HT1080 (cell line): ENCODE measurements around the gene CASS4. TPM values are rescaled to one million over a fixed set of nuclear protein-coding genes. Genes with fewer than 3 reads are reported as not detected.
A peak's percentile ranks its signal among the peaks of the same experiment; 100 is the strongest.

Source experiments
- DNase-seq: peaks from one replicate; pipeline ENCODE4 v3.0.0-alpha.2; 2015; ENCODE audit warnings: low read depth
- total RNA-seq: library from RNA; depleted of rRNA; stranded (reverse); fragments of >200 nt; shearing (Covaris generic); gene quantifications from 2 replicates; pipeline ENCODE4 v1.2.3, GENCODE V29; 2014

The CASS4 gene
- total RNA-seq, 1 experiment from 2014 or later: not detected

DNA sequence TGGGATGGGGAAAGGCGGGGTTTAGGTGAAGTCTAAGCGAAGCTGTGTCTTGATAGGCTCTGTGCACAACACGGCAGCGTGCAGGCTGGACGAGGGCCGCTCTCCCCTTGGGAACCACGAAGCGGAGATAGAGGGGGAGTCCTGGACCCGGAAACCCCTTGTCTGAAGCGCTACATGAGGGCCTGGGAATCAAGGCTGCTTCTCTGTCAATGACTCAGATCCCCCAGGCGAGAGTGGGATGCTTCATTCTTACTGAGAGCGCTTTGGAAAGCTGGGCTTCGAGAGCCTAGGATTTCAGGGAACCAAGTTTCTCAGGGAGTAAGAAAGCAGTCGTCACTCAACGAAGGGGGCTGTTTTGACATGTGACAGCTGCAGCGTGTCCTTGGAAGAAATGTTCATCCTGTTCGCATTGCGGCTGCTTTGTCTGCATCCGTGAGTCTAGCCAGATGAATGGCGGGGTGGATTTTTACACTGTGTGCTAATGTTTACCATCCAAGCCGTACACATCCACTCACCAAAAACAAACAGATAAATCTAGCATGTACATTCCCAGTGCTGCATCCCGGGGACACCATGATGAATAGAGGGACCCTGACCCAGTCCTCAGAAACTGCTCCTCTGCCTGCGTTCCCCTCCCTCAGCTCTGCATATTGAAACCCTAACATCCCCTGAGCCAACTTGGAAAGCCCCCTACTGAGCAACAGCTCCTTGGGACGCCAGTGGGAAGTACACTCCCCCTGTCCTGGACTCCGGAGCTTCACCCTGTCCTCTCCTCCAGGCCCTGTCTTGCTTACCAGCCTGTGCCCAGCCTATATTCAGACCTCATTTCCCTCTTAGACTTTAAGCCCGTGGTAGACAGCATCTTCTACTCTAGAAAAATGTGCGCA lies 31.8 kb downstream of the CASS4 start:
- DNase-seq: no peak

DNA sequence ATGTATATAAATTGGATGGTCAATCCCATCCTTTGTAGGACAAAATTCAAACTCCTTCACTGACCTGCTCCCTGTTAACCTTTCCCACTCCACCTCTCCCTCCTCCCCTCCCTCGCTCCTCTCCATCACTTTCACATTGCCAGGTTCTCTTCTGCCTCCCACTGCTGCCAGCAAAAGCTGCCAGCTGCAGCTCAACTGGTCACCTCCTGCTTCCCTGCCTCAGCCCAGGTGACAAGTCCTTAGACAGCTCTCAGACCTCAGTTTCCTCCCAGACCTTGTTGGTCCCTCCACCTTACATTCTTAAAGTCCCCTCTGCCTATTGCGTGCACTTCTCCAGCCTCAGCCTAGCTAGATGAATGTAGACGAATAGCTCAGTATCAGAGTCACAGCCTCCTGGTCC lies 33.1 kb downstream of the CASS4 start:
- no peak for DNase-seq

DNA sequence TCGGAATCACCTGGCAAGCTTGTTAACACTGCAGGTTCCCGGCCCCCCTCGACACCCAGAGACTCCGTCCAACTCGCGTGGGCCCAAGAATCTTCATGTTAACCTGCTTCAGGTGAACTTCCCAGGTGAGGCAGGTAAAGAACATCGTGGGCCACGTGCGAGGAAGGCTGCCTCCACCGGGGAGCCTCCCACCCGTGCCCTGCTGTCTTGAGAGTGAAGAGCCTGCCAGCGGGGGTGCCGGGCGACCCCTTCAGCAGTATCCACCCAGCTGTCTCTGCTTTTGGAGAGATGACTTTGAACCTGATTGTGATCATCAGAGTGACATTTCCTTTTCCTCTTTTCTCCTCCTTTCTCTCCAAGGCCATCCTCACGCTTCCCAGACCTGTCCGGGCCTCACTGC lies 33.5 kb downstream of the CASS4 start:
- no peak for DNase-seq

DNA sequence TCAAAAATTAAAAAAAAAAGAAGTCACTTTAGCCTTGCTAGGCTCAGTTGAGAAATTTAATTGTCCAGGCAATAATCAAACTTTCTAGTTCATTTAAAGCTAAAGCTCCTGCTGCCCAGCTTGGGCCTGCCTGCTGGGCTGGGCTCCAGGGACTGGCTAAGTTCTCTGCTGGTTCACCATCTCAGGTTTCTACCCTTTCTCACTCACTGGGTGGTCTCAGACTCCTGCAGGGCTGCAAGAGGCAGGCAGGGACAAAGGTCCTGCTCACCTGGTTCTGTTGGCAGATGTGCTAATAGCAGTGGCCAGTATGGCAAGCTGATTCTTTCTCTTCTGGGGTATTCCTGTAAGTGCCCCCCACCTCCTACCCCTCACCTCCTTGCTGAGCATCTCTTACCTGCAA lies 35.2 kb downstream of the CASS4 start:
- DNase-seq: no peak

DNA sequence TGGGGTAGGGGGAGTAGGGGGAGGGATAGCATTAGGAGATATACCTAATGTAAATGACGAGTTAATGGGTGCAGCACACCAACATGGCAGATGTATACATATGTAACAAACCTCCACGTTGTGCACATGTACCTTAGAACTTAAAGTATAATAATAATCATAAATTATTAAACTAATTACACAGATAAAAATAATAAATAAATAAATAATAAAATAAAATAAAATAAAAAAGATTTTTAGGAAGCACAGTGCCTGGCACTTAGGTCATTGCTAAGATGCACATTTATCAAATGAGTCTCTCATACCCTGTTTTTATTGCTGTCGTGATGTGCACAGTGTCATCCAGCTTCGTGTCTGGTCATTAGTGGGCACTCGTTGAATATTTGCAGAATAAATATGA lies 37.4 kb downstream of the CASS4 start:
- DNase-seq: no peak

DNA sequence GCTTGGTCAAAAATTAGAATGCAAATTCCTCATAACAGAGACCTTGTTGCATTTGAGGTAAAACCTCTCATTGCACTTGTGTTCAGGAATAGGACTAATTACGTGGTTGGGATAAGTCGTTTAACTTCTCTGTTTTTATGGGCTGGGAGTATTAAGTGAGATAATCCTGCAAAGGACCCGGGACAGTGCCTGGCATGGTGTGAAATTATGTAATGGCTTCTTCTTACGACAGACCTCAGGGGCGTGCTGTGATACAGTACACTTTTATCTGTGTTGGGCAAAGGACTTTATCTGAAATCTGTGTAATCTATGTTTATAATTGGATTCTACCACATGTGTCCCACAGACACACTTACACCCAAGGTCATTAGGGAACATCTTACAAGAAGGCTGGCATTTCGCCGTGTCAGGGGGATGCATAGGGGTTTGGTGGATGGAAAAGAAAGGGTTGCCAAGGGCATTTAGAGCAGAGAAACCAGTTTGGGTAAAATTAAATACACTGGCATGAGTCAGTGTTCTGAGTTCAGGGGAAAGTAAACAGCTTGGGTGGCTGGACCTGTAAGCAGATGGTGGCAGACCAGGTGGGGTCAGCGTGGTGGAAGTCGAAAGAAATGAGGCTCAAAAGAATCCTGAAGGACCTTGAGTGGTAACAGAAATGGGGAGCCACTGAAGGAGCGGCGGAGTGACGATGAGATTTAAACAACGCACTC lies 39.2 kb downstream of the CASS4 start:
- DNase-seq: no peak

DNA sequence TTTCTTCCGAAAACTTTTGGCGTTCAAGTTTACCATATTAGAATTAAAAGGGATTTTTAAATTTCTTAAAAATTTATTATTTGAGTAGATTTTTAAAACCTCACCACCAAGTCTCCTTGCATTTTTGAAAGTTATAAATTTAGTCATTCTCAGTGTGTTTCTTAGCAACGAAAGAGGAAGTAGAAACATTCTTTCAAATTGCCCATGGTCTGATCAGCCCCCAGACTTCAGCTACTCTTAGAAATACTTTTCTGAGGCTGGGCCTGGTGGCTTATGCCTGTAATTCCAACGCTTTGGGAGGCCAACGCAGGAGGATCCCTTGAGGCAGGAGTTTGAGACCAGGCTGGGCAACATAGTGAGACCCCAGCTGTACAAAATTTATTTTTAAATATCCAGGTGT lies 41.3 kb downstream of the CASS4 start:
- no peak for DNase-seq

DNA sequence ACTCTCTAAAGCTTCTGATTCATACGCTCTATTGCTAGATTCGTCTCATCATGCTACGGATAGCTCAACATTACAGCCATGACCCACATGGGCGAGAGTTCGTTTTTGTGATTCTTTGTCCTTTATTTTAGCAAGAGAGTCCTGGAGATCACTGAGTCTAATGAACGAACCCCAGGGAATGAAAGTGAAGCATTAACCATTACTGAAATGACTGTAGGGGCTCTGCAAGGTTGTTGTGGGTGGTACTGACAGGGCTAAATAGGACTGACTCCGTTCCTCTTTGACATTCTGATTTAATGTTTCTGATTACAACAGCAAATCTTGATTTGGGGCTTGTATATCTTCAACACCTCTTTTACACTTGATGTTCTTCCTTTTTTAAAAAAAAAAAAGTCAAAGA lies 42.7 kb downstream of the CASS4 start:
- no peak for DNase-seq

DNA sequence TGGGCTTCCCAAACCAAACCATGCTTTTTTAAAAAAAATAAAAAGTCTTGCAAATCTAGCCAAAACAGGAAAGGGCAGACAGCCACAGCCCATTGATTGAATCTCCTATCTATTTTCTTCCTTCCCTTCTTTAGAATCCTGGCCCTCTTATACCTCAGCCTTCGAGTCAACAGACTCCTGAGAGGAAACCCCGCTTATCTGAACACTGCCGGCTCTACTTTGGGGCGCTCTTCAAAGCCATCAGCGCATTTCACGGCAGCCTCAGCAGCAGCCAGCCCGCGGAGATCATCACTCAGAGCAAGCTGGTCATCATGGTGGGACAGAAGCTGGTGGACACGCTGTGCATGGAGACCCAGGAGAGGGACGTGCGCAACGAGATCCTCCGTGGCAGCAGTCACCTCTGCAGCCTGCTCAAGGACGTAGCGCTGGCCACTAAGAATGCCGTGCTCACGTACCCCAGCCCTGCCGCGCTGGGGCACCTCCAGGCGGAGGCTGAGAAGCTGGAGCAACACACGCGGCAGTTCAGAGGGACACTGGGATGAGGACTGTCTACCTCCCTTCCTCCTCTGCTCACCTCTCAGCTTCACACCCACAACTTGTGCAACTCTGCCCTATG lies 46.3 kb downstream of the CASS4 start:
- DNase-seq: no peak

DNA sequence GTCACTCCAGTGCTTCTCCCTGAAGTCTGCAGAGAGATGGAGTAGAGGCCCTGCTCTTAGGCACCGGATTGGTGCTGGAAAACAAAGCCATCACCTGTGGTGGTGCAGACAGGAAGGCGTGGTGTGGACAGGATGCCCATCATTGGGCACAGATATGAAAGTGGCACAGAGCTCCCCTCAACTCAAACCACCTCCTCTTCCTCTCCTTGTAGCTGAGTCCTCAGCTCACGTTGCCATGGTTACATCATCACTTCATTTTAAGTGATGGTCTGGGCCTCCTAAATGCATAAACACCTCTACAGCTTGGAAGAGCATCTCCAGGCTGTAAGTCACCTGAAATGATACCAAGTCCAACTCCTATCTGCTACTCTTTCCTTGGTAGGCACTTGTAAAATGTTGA lies 48.4 kb downstream of the CASS4 start:
- no peak for DNase-seq

DNA sequence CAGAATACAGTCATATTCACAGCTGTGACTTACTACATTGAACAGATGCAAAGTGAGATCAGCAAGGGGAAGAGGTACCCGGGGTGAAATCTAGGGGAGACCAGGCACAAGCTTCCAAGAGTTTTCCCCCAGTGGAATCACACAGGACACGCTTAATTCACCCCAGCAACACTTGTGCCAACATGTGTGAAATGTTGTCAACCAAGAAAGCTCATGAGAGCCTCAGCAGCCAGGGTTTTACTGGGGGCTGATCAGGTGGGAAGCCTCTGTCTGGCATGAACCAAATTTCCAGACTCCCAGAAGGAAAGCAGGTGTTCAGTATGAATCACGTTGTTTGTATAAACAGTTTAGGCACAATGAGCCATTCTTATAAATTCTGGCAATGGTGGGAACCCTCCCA lies 49.5 kb downstream of the CASS4 start:
- no peak for DNase-seq

DNA sequence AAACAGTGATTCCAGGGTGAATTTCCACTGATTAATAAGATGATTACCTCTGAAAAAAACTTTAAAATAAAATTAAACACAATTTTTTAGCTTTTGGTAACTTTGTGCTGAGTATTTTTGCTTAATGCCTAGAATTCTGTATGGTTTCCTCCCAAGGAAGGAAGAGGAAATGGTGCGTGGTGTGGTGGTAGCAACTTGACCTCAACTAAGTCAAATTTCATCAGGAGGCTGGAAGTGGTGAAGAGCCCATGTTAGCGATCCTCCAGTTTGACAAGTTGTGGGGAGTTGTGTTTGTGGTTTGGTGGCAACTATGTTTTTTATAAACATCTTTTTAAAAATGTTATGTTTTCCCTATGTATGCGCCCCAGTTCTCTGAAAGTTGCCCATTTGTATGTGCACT lies 51.4 kb downstream of the CASS4 start:
- no peak for DNase-seq

DNA sequence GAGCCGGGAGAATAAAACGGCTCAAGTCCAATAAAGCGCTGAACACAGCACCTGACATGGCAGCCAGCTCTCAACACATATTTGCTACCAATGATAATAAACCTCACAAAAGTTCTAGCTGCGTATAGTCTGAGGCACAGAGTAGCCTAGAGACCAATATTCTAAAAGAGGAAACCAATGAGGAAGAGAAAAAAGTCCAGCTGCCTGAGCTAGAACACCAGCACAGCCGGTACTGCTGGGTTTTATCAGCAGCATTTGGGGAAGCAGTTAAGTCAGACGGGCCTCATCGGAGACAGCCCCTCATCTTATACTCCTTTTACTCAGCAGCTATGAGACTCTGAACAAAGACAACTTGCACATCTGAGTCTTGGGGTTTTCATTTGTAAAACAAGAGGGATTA lies 53.9 kb downstream of the CASS4 start:
- DNase-seq: no peak

DNA sequence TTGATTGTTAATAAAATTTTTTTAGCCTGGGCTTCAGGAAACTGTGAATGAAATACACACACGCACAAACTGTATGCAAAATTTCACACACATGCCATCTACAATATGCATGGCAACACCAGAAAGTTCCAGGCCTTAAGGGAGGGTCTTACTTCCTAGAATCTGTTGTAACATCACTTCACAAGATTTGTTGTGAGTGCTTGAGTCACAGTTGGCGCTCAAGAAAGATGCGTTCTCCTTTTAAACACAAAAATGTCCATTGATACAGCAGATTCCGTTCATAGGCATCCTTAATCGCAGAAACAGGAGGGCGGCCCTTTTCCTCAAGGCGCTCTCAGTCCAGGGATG lies 55.9 kb downstream of the CASS4 start:
- no peak for DNase-seq

DNA sequence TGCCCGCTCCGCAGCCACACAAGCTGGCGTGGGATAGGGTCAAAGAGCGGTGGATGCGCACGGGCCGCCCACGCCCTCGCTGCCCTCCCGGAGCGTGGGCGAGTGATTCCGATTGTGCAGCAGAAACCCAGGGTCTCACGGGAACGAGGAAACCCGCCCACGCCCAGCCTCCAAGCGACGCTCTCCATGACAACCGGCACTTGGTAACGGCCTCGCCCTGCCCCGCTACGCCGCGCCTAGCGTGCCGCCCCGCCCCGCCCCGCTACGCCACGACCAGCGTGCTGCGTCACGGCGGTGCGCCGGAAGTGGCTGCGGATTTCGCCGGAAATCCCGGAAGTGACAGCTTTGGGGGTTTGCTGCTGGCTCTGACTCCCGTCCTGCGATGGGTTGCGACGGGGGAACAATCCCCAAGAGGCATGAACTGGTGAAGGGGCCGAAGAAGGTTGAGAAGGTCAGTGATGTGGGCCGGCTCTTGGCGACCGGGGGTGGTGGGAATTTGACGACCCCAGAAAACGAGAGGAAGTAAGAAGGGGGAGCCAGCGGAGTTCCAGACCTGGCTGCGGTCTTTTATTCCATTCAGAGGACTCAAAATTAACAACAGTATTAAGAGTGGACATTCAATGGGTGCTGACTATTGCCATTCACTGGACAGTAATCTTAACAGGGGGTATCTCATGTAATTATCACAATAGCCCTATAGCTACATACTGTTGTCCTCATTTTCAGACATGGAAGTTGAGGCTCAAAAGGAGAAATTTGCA lies 56.4 kb downstream of the CASS4 start, which contains the start of gene RTF2:
Gene RTF2 (plus strand): TSS at position 312 of the 761 bp plus-strand sequence. CDS start 71 bp downstream, at position 383.
- peak; percentile 87 for DNase-seq

DNA sequence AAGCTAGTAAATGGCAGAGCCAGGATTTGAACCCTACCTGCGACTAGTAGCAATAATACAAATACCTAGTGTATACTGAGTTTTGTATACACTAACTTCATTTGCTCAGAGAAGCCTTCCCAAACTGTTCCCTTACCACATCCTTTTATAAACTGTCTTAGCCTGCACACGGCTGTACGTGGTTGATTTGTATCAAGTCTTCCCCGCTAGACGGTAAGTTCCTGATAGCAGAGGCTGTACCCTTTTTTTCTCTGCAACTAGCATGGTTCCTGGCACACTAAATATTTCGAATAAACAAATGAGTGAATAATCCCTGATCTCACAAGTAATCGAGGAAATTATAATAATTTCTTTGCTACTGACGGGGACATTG lies 57.0 kb downstream of the CASS4 start:
- no peak for DNase-seq

DNA sequence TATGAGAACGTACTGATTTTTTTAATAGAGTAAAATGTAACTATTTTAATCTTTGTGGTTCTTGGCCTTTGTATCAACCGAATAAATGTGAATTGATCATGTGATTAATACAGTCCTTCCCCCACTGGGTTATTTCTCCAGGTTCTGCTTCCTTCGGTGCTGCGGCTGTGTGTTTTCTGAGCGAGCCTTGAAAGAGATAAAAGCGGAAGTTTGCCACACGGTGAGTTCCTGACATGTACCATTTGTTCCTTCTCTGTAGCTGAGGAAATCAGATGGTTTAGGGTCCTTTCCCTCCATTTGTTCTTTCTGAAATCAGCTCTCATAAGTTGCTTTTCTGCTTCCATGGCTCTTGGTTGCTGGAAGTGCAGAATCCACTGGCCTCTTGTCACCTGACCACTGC lies 71.9 kb downstream of the CASS4 start:
- no peak for DNase-seq

DNA sequence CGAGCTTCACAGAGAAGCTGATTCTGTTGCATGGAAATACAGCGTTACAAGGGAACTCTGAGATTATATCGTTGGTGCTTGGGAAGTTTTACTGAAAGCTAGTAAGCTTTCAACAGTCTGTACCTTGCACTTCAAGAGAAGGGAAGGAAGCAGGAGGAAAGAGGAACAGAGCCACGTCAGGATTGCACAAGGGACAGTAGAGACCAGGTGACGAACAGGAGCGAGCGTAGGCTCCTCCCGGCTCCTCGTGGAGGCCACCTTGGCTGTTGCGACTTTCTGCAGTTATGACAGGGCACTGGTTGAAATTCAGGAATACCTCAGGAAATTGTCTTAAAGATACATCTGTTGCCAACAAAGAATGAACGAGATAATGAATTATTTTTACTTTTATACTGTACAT lies 75.2 kb downstream of the CASS4 start:
- DNase-seq: no peak

DNA sequence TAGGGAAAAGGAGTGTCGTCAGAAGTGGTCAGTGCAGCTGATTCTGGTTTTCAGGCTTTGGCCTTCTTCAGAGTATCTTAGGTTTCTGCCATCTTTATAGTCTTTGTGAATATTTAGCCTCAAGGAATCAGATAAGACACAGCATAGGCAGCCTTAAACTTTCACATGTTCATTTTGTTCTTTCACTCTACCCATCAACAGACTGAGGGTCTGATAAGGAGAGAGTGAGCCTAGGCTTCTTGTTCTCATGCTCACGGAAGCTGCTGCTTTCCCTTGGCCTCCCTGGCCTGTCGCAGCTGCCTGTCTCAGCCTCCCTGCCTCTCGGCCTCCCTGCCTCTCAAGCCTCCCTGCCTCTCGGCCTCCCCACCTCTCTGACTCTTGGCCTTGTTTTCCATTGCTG lies 76.5 kb downstream of the CASS4 start:
- DNase-seq: no peak

DNA sequence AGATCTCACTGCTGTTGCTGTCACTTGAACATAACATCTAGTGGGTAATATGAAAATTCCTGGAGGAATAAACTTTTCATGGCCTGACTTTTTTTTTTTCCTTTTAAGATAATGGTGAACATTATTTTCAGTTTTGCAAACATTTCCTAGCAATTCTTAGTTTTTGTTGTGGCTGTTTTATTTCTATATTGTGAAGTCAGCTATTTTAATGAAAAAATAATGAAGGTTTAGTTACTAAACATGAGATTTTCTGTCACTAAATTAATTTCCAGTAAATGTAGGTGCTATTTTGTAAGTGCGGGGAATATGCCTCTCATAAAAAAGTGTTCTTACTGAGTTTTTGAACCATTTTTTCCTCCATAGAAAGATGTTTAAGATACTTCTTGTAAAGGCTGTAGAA lies 89.1 kb downstream of the CASS4 start:
- DNase-seq: no peak

DNA sequence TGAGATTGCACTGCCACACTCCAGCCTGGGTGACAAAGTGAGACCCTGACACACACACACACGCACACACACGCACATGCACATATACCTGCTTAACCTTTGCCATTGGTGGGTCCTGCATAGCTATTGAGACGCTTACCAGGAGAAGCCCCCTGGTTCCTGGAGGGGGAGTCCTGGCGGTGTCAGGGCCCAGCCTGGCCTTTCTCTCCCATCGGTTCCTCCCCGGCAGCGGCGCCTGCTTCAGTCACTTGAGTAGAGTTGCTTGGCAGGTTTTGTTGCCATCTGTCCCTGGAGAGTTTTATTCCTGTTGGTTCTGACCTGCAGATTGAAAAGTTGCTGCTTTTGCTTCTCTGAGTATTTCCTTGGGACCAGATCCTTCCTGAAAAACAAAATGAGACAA lies 91.9 kb downstream of the CASS4 start:
- DNase-seq: no peak
